SU-DHL-6 (cell line): ENCODE measurements around the gene ALK.

ENCODE experiments used
- H2AFZ ChIP-seq: fragments of 200-600 bp; sonication (generic); 2 replicates; pipeline ENCODE4 v1.6.1; 2014; ENCODE audit warnings: low read depth, mild to moderate bottlenecking, moderate library complexity, mixed read lengths, antibody characterized with exemption, low read length; ENCODE audit not compliant: severe bottlenecking
- H3F3A ChIP-seq: fragments of 200-600 bp; shearing (Covaris generic); 2 replicates; pipeline ENCODE4 v1.6.0; 2016; ENCODE audit warnings: antibody characterized with exemption, mild to moderate bottlenecking; ENCODE audit not compliant: insufficient read depth
- H3K27ac ChIP-seq: fragments of 200-600 bp; sonication (generic); 2 replicates; pipeline ENCODE4 v1.5.1; 2016; ENCODE audit warnings: low read depth, mild to moderate bottlenecking, low read length, moderate library complexity, mixed read lengths
- H3K27me3 ChIP-seq: fragments of 200-600 bp; sonication (generic), shearing (Covaris generic); 2 replicates; pipeline ENCODE4 v1.6.0; 2014; ENCODE audit warnings: mild to moderate bottlenecking, low read length
- H3K36me3 ChIP-seq: fragments of 200-600 bp; sonication (generic); 2 replicates; pipeline ENCODE4 v1.6.1; 2014; ENCODE audit warnings: mild to moderate bottlenecking, low read length, mixed read lengths
- H3K4me2 ChIP-seq: fragments of 300-600, 200-600 bp; shearing (Covaris generic), sonication (generic); 2 replicates; pipeline ENCODE4 v1.6.0; 2014; ENCODE audit warnings: low read length, low read depth, mild to moderate bottlenecking; ENCODE audit not compliant: poor library complexity, severe bottlenecking
- H3K4me3 ChIP-seq: fragments of 200-600 bp; sonication (generic); 2 replicates; pipeline ENCODE4 v1.5.1; 2014; ENCODE audit warnings: antibody characterized with exemption, low read length, mild to moderate bottlenecking, mixed read lengths; ENCODE audit not compliant: insufficient read depth, poor library complexity, severe bottlenecking
- H3K79me2 ChIP-seq: fragments of 200-600 bp; sonication (generic); 2 replicates; pipeline ENCODE4 v1.6.1; 2014; ENCODE audit warnings: mild to moderate bottlenecking, low read length, moderate library complexity; ENCODE audit not compliant: insufficient read depth
- H3K9ac ChIP-seq: fragments of 200-600 bp; sonication (generic); 2 replicates; pipeline ENCODE4 v1.7.0; 2014; ENCODE audit warnings: mild to moderate bottlenecking, low read length
- H3K9me2 ChIP-seq: fragments of 200-600 bp; sonication (generic); replicated peaks from 2 replicates; pipeline ENCODE4 v1.6.1; 2014; ENCODE audit warnings: low read length; ENCODE audit not compliant: insufficient read depth
- H3K9me3 ChIP-seq: fragments of 200-600 bp; sonication (generic); 2 replicates; pipeline ENCODE4 v1.6.1; 2014; ENCODE audit warnings: low read length, mixed read lengths; ENCODE audit not compliant: insufficient read depth
- H4K20me1 ChIP-seq: fragments of 200-600 bp; sonication (generic); 2 replicates; pipeline ENCODE4 v1.6.1; 2014; ENCODE audit warnings: low read depth, mild to moderate bottlenecking, antibody characterized with exemption, low read length, moderate library complexity, mixed read lengths
- EZH2phosphoT487 ChIP-seq: fragments of 200-600 bp; sonication (generic), shearing (Covaris generic); conservative IDR thresholded peaks from 2 replicates; pipeline ENCODE4 v1.6.1; 2018; ENCODE audit warnings: mild to moderate bottlenecking, antibody characterized with exemption, low read length, moderate library complexity, mixed read lengths
- TF ChIP-seq, protein P1 (sequence below): fragments of 200-600 bp; sonication (generic); IDR thresholded peaks from one replicate; pipeline ENCODE4 v1.5.1; 2017; ENCODE audit warnings: antibody characterized with exemption, mild to moderate bottlenecking, low read length, moderate library complexity; ENCODE audit not compliant: insufficient read depth, poor library complexity, severe bottlenecking

The ALK gene

GRCh38 chr2:29492701-29493100 is 428.7 kb downstream of the ALK start:
- no peaks in the 10 kb centered on the region for H3F3A ChIP-seq
- H3K9me2 ChIP-seq, result no peaks in the 10 kb centered on the region
- no peaks in the 10 kb centered on the region for H3K36me3 ChIP-seq
- TF ChIP-seq EZH2phosphoT487, result no peak
- TF ChIP-seq, protein P1, sequence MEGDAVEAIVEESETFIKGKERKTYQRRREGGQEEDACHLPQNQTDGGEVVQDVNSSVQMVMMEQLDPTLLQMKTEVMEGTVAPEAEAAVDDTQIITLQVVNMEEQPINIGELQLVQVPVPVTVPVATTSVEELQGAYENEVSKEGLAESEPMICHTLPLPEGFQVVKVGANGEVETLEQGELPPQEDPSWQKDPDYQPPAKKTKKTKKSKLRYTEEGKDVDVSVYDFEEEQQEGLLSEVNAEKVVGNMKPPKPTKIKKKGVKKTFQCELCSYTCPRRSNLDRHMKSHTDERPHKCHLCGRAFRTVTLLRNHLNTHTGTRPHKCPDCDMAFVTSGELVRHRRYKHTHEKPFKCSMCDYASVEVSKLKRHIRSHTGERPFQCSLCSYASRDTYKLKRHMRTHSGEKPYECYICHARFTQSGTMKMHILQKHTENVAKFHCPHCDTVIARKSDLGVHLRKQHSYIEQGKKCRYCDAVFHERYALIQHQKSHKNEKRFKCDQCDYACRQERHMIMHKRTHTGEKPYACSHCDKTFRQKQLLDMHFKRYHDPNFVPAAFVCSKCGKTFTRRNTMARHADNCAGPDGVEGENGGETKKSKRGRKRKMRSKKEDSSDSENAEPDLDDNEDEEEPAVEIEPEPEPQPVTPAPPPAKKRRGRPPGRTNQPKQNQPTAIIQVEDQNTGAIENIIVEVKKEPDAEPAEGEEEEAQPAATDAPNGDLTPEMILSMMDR, result no peak
- no peak overlapping the region for H3K27ac ChIP-seq
- no peaks in the 10 kb centered on the region for H4K20me1 ChIP-seq
- no peak overlapping the region for H3K9ac ChIP-seq
- H3K79me2 ChIP-seq, result no peaks in the 10 kb centered on the region
- H3K9me3 ChIP-seq, result no peaks in the 10 kb centered on the region
- no peak overlapping the region for H3K4me3 ChIP-seq
- H2AFZ ChIP-seq, result no peak overlapping the region
- H3K4me2 ChIP-seq, result no peak overlapping the region
- H3K27me3 ChIP-seq, result no peaks in the 10 kb centered on the region

GRCh38 chr2:29490045-29490444 is 431.3 kb downstream of the ALK start:
- no peaks in the 10 kb centered on the region for H3K9me2 ChIP-seq

GRCh38 chr2:29489568-29489967 is 431.8 kb downstream of the ALK start:
- TF ChIP-seq, protein P1, result no peak
- no peak for TF ChIP-seq EZH2phosphoT487
- Histone ChIP-seq H3F3A (no peaks in the 10 kb centered on the region), H3K36me3 (no peaks in the 10 kb centered on the region), H2AFZ (no peak overlapping the region), H3K9me3 (no peaks in the 10 kb centered on the region), H3K79me2 (no peaks in the 10 kb centered on the region), H3K9ac (no peak overlapping the region), H4K20me1 (no peaks in the 10 kb centered on the region), H3K9me2 (no peaks in the 10 kb centered on the region), H3K27me3 (no peaks in the 10 kb centered on the region), H3K4me3 (no peak overlapping the region), H3K4me2 (no peak overlapping the region), H3K27ac (no peak overlapping the region)

More at GRCh38 chr2:29490045-29490444, 431.3 kb downstream of the ALK start:
- no peak overlapping the region for H2AFZ ChIP-seq
- no peak overlapping the region for H3K4me2 ChIP-seq
- no peaks in the 10 kb centered on the region for H3K27me3 ChIP-seq
- no peaks in the 10 kb centered on the region for H3F3A ChIP-seq
- no peak overlapping the region for H3K9ac ChIP-seq
- no peaks in the 10 kb centered on the region for H3K36me3 ChIP-seq
- H3K27ac ChIP-seq, result no peak overlapping the region
- H3K4me3 ChIP-seq, result no peak overlapping the region
- no peaks in the 10 kb centered on the region for H3K9me3 ChIP-seq
- no peaks in the 10 kb centered on the region for H4K20me1 ChIP-seq
- no peaks in the 10 kb centered on the region for H3K79me2 ChIP-seq
- TF ChIP-seq EZH2phosphoT487, result no peak

- Histone ChIP-seq H3K36me3 (no peaks in the 10 kb centered on the region), H3K27ac (no peak overlapping the region), H4K20me1 (no peaks in the 10 kb centered on the region)
These were observed 433.3 kb downstream of the ALK start for GRCh38 chr2:29487967-29488555.

More at GRCh38 chr2:29487967-29488555, 433.3 kb downstream of the ALK start:
- Histone ChIP-seq H3F3A (no peaks in the 10 kb centered on the region), H3K9me2 (no peaks in the 10 kb centered on the region), H3K27me3 (no peaks in the 10 kb centered on the region), H3K4me3 (no peak overlapping the region), H3K9ac (no peak overlapping the region), H3K9me3 (no peaks in the 10 kb centered on the region), H3K4me2 (no peak overlapping the region), H2AFZ (no peak overlapping the region), H3K79me2 (no peaks in the 10 kb centered on the region)
- TF ChIP-seq EZH2phosphoT487, result no peak
- TF ChIP-seq, protein P1, result no peak
